Measurements from ENCODE around the gene ZMYND8. TPM values are rescaled to one million over a fixed set of nuclear protein-coding genes. Genes with fewer than 3 reads are reported as not detected.

ZMYND8 gene
- total RNA-seq, 1 donor from 2014 or later, result 57.6 TPM

DNA sequence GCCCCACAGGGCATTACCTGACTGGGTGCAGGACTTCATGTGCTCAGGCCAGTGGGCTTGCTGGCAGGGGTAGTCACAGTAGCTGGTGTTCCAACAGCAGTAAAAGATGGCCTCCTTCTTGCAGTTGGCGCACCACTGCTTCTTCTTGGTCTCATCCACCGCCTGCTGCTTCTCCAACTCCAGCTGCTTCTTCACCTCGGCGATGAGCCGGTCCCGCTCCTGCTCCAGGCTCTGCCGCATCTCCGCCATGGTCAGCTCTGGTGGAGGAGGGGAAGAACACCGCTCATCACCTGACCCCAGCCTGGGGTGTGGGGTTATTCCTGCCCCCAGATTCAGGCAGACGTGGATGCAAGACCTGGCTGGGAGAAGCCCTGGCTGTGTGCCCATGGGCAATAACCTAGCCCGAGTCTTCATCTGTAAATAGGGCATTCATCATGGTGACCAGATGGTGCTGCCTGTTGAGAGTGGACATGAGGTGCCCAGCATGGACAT lies 132.2 kb downstream of the ZMYND8 start:
- intact Hi-C loops (cut with DNase I), result no loop called here
- DNase-seq, result no peak
- no peak for ATAC-seq
- Histone ChIP-seq H3K27me3 (ENCODE audit: low read depth) (no peaks in the 10 kb centered on the region), H3K27ac (no peak overlapping the region), H3K9me3 (no peaks in the 10 kb centered on the region), H3K36me3 (peaks cover 97% of the 10 kb centered on the region), H3K4me1 (no peaks in the 10 kb centered on the region), H3K4me3 (no peak overlapping the region)
- TF ChIP-seq, protein P1, sequence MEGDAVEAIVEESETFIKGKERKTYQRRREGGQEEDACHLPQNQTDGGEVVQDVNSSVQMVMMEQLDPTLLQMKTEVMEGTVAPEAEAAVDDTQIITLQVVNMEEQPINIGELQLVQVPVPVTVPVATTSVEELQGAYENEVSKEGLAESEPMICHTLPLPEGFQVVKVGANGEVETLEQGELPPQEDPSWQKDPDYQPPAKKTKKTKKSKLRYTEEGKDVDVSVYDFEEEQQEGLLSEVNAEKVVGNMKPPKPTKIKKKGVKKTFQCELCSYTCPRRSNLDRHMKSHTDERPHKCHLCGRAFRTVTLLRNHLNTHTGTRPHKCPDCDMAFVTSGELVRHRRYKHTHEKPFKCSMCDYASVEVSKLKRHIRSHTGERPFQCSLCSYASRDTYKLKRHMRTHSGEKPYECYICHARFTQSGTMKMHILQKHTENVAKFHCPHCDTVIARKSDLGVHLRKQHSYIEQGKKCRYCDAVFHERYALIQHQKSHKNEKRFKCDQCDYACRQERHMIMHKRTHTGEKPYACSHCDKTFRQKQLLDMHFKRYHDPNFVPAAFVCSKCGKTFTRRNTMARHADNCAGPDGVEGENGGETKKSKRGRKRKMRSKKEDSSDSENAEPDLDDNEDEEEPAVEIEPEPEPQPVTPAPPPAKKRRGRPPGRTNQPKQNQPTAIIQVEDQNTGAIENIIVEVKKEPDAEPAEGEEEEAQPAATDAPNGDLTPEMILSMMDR (IDR thresholded peaks at IDR 0.05), result no peak

DNA sequence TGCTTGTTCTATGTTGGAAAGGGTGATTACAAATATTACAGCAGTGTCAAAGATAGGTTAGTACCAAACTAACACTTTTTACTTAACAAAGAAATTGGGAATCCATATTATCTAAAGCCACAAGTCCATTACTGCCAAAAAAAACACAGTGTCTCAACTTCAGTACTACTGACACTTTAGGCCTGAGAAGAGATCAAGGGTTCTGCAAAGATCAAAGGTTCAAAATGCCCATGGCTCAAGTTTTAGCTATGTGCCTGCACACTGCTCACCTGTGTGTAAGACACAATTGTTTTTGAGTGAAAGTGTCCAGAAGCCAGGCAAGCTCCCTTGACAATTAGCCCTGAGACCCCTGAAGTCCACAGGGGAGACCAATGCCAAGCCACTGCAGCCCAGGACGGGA lies 132.6 kb downstream of the ZMYND8 start:
- intact Hi-C loops (cut with DNase I), result no loop called here
- Histone ChIP-seq H3K4me3 (no peak overlapping the region), H3K36me3 (peaks cover 96% of the 10 kb centered on the region), H3K27ac (no peak overlapping the region), H3K4me1 (no peaks in the 10 kb centered on the region), H3K27me3 (ENCODE audit: low read depth) (no peaks in the 10 kb centered on the region), H3K9me3 (no peaks in the 10 kb centered on the region)
- ATAC-seq, result no peak
- TF ChIP-seq, protein P1 (IDR thresholded peaks at IDR 0.05), result no peak
- DNase-seq, result no peak

DNA sequence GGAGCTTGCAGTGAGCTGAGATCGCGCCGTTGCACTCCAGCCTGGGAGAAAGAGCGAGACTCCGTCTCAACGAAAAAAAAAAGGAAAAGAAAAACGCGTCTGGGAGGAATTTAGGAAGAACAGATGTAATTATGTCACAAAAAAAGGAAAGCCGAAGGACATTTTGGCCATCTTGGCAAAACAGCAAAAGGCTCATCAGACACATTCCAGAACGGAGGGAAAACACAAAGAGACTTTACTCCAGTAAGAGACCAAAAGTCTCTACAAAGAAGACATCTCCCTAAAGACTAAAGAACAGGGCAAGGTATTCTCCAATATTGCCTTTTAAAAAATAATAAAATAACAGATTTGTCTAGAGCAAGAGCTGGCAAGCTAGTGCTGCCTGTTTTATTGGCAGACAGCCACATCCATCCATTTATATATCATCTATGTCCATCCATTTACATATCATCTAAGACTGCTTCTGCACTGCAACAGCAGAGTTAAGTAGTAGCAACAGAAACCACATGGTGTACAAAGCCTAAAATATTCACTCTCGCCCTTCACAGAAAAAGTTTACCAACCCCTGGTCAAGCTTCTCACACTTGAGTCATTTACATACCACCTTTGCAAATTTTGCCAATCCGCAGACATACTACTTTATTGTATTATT lies 133.9 kb downstream of the ZMYND8 start:
- H3K4me1 ChIP-seq, result no peaks in the 10 kb centered on the region
- intact Hi-C loops (cut with DNase I), result no loop called here

DNA sequence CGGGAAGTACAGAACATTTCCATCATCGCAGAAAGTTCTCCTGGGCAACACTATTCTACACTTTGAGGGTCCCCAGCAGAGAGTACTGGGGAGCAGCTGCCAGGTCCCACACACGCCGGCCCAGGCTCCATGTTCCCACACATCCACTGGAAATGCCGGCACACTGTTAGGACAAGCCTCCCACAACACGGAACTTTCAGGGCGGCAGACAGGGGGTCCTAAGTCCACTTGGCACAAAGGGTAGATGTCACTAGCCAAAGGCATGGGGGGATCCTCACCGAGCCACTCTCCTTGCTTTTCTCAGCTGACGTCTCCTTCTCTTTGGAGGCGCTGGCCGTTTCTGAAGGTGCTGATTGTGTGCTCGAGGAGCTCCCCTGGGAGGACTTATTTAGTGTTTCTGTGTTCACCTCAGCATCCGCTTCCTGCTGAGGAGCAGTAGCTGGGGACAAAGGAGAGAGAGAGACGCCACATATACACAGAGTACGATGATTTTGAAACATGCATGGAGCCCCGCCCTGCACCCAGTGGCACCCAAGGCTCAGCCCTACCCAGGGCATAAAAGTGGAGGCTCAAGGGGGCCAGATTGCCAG lies 135.4 kb downstream of the ZMYND8 start:
- Histone ChIP-seq H3K36me3 (peaks cover 93% of the 10 kb centered on the region), H3K4me3 (no peak overlapping the region), H3K27me3 (ENCODE audit: low read depth) (no peaks in the 10 kb centered on the region), H3K4me1 (no peaks in the 10 kb centered on the region), H3K9me3 (no peaks in the 10 kb centered on the region), H3K27ac (no peak overlapping the region)
- intact Hi-C loops (cut with DNase I), result no loop called here
- no peak for DNase-seq
- TF ChIP-seq, protein P1 (IDR thresholded peaks at IDR 0.05), result no peak
- ATAC-seq, result no peak

More for the DNA sequence above, 133.9 kb downstream of the ZMYND8 start:
- TF ChIP-seq, protein P1 (IDR thresholded peaks at IDR 0.05), result no peak
- Histone ChIP-seq H3K4me3 (no peak overlapping the region), H3K27ac (no peak overlapping the region), H3K9me3 (no peaks in the 10 kb centered on the region), H3K36me3 (peaks cover 96% of the 10 kb centered on the region), H3K27me3 (ENCODE audit: low read depth) (no peaks in the 10 kb centered on the region)
- ATAC-seq (no peak), DNase-seq (no peak)

DNA sequence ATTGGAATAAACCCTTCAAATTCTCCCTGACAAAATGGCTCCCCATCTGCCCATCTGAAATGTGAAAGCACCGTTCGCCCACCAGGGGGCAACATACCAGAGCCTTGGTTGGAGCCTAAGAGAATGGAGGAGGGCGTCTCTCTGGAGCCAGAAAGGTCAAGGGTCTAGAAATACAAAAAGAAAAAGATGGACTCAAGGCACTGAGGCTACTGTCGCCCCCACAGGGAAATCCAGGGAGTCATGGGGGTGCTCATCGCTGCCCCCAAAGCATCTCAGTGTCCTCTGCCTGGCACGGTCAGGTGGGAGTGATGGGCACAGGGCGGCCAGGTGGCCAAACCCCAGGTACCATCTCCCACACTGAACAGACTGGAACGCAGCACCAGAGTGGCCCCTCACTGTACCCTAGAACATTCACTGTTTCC lies 136.3 kb downstream of the ZMYND8 start:
- TF ChIP-seq, protein P1 (IDR thresholded peaks at IDR 0.05), result peak; percentile 34

More for the DNA sequence above, 136.3 kb downstream of the ZMYND8 start:
- H3K36me3 ChIP-seq, result peaks cover 95% of the 10 kb centered on the region
- no peaks in the 10 kb centered on the region for H3K9me3 ChIP-seq
- DNase-seq (no peak), ATAC-seq (peak; percentile 23 to 35)
- H3K4me1 ChIP-seq, result no peaks in the 10 kb centered on the region
- intact Hi-C loops (cut with DNase I), result no loop called here
- no peaks in the 10 kb centered on the region for H3K27me3 ChIP-seq (ENCODE audit: low read depth)
- no peak overlapping the region for H3K4me3 ChIP-seq
- H3K27ac ChIP-seq, result no peak overlapping the region
